ENCODE results near the gene POLR1A. TPM values are rescaled to one million over a fixed set of nuclear protein-coding genes. Genes with fewer than 3 reads are reported as not detected.

The POLR1A gene
- total RNA-seq, 1 experiment from 2014 or later = 62.6 TPM

DNA sequence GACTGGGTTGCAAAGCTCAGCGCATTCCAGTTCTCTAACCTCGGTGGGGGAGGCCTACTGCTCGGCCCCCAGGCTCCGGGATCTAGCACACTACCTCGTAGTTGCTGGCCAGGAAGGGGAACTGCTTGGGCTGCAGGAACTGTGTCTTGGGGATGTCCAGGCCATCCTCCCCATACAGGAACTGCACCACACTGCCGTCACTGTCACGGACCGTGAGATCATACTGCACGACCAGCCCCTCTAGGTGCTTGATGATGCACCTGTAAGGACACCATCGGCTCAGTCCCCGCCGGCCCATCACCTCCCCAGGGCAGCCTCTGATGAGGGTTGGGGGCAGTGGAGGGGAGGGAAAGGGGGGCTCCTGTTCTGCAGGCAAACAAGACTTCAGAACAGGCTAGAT lies 61.6 kb downstream of the POLR1A start:
- TF ChIP-seq POLR2AphosphoS5 (IDR thresholded peaks at IDR 0.05; ENCODE audit: low read depth, low read length) (no peak), SIN3A (IDR thresholded peaks at IDR 0.05; ENCODE audit: borderline replicate concordance, insufficient read depth, low read depth, low read length) (no peak), TCF7L2 (IDR thresholded peaks at IDR 0.05; ENCODE audit: low read depth, low read length) (no peak)
- TF ChIP-seq, protein P1, sequence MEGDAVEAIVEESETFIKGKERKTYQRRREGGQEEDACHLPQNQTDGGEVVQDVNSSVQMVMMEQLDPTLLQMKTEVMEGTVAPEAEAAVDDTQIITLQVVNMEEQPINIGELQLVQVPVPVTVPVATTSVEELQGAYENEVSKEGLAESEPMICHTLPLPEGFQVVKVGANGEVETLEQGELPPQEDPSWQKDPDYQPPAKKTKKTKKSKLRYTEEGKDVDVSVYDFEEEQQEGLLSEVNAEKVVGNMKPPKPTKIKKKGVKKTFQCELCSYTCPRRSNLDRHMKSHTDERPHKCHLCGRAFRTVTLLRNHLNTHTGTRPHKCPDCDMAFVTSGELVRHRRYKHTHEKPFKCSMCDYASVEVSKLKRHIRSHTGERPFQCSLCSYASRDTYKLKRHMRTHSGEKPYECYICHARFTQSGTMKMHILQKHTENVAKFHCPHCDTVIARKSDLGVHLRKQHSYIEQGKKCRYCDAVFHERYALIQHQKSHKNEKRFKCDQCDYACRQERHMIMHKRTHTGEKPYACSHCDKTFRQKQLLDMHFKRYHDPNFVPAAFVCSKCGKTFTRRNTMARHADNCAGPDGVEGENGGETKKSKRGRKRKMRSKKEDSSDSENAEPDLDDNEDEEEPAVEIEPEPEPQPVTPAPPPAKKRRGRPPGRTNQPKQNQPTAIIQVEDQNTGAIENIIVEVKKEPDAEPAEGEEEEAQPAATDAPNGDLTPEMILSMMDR (IDR thresholded peaks at IDR 0.05) = no peak
- TF ChIP-seq, protein P2, sequence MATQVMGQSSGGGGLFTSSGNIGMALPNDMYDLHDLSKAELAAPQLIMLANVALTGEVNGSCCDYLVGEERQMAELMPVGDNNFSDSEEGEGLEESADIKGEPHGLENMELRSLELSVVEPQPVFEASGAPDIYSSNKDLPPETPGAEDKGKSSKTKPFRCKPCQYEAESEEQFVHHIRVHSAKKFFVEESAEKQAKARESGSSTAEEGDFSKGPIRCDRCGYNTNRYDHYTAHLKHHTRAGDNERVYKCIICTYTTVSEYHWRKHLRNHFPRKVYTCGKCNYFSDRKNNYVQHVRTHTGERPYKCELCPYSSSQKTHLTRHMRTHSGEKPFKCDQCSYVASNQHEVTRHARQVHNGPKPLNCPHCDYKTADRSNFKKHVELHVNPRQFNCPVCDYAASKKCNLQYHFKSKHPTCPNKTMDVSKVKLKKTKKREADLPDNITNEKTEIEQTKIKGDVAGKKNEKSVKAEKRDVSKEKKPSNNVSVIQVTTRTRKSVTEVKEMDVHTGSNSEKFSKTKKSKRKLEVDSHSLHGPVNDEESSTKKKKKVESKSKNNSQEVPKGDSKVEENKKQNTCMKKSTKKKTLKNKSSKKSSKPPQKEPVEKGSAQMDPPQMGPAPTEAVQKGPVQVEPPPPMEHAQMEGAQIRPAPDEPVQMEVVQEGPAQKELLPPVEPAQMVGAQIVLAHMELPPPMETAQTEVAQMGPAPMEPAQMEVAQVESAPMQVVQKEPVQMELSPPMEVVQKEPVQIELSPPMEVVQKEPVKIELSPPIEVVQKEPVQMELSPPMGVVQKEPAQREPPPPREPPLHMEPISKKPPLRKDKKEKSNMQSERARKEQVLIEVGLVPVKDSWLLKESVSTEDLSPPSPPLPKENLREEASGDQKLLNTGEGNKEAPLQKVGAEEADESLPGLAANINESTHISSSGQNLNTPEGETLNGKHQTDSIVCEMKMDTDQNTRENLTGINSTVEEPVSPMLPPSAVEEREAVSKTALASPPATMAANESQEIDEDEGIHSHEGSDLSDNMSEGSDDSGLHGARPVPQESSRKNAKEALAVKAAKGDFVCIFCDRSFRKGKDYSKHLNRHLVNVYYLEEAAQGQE (IDR thresholded peaks at IDR 0.05; ENCODE audit: insufficient read depth in 1 of 2, low read depth in 2 of 2, low read length in 1 of 2) = no peak
- Histone ChIP-seq H3K9me3 (ENCODE audit: control insufficient read depth, insufficient read depth, low read depth, low read length) (no peaks in the 10 kb centered on the region), H3K36me3 (ENCODE audit: control insufficient read depth, insufficient read depth, low read length) (peaks cover 32% of the 10 kb centered on the region), H3K4me1 (ENCODE audit: control insufficient read depth, insufficient read depth, low read length) (no peaks in the 10 kb centered on the region), H3K27me3 (ENCODE audit: control insufficient read depth, insufficient read depth, low read length) (no peaks in the 10 kb centered on the region), H3K27ac (ENCODE audit: low read length) (no peak overlapping the region), H3K4me3 (ENCODE audit: low read depth in 2 of 2, low read length in 2 of 2) (no peak overlapping the region)
- ATAC-seq (no peak), DNase-seq (ENCODE audit: low read depth, low spot score) (no peak)
- intact Hi-C loops (cut with micrococcal nuclease; ENCODE audit: unreplicated experiment) = no loop called here
- BruUV-seq (replicated peaks) = no TSS peak
- CTCF ChIA-PET = no interaction called here
- POLR2A ChIA-PET = no interaction called here
- in situ Hi-C loops (cut with HindIII; ENCODE audit: low pct_unique_long_range_greater_than_20kb, low sequenced_read_pairs) = no loop called here

DNA sequence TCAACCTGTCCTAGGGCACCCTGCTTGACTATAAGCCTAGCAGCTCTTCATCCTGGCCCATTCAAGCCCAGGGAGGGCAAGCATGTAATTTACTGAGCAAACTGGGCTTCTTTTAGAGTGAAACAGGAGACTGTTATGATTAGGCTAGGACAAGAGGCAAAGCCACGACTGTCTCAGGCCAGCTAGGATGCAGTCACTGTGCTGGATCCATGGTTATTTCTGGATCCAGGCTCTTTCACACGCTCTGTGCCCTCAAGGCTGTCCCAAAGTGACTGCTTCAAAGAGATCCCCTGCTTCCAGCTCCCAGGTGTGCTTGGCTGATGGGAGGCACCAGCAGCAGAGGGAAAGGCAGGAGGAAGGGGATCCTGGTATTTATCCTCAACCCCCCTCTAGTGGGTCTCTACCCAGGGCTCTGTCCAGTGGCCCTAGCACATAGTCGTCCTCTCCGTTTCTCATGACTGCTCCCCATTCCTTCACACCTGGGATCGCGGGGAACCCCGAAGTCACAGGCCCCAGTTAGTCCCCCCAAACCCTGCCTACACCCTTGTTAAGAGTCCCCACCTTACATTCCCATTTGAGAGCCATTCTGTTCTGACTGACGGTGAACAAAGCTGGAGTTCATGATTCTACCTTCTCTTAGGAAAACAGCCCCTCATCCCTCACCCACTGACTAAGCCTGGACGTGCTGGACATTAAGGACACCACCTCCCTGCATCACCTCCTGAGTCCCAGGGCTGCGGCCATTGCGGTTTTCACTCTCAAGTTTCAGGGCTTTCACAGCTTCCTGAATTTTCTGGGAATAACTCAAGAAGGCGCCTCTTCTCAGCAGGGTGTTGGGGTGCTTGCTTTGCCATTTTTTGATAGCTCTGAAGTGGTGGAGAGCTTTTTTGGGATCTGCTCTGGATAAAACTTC lies 63.2 kb downstream of the POLR1A start:
- DNase-seq (ENCODE audit: low read depth, low spot score) = no peak
- no peaks in the 10 kb centered on the region for H3K9me3 ChIP-seq (ENCODE audit: control insufficient read depth, insufficient read depth, low read depth, low read length)
- ChIA-PET CTCF (no interaction called here), POLR2A (no interaction called here)
- no peaks in the 10 kb centered on the region for H3K27me3 ChIP-seq (ENCODE audit: control insufficient read depth, insufficient read depth, low read length)
- BruUV-seq (replicated peaks) = no TSS peak
- intact Hi-C loops (cut with micrococcal nuclease; ENCODE audit: unreplicated experiment) (no loop called here), in situ Hi-C loops (cut with HindIII; ENCODE audit: low pct_unique_long_range_greater_than_20kb, low sequenced_read_pairs) (no loop called here)
- peaks cover 27% of the 10 kb centered on the region for H3K36me3 ChIP-seq (ENCODE audit: control insufficient read depth, insufficient read depth, low read length)
- H3K4me3 ChIP-seq (ENCODE audit: low read depth in 2 of 2, low read length in 2 of 2) = no peak overlapping the region
- TF ChIP-seq, protein P2 (IDR thresholded peaks at IDR 0.05; ENCODE audit: insufficient read depth in 1 of 2, low read depth in 2 of 2, low read length in 1 of 2) = no peak
- TF ChIP-seq TCF7L2 (IDR thresholded peaks at IDR 0.05; ENCODE audit: low read depth, low read length) = no peak
- TF ChIP-seq, protein P1 (IDR thresholded peaks at IDR 0.05) = no peak
- no peak for TF ChIP-seq SIN3A (IDR thresholded peaks at IDR 0.05; ENCODE audit: borderline replicate concordance, insufficient read depth, low read depth, low read length)
- TF ChIP-seq POLR2AphosphoS5 (IDR thresholded peaks at IDR 0.05; ENCODE audit: low read depth, low read length) = no peak
- H3K27ac ChIP-seq (ENCODE audit: low read length) = no peak overlapping the region
- no peaks in the 10 kb centered on the region for H3K4me1 ChIP-seq (ENCODE audit: control insufficient read depth, insufficient read depth, low read length)
- ATAC-seq = no peak

All from Panc1 (cell line).